Measurements from ENCODE around the gene ORMDL2. TPM values are rescaled to one million over a fixed set of nuclear protein-coding genes. Genes with fewer than 3 reads are reported as not detected.
A peak's percentile ranks its signal among the peaks of the same experiment; 100 is the strongest.

Gene ORMDL2
- total and polyA plus RNA-seq, 10 of the 15 experiments (the other 5 are each of a cell fraction or from before 2014, with no cell fraction given): 15.0 to 135 (median 33.9) TPM

DNA sequence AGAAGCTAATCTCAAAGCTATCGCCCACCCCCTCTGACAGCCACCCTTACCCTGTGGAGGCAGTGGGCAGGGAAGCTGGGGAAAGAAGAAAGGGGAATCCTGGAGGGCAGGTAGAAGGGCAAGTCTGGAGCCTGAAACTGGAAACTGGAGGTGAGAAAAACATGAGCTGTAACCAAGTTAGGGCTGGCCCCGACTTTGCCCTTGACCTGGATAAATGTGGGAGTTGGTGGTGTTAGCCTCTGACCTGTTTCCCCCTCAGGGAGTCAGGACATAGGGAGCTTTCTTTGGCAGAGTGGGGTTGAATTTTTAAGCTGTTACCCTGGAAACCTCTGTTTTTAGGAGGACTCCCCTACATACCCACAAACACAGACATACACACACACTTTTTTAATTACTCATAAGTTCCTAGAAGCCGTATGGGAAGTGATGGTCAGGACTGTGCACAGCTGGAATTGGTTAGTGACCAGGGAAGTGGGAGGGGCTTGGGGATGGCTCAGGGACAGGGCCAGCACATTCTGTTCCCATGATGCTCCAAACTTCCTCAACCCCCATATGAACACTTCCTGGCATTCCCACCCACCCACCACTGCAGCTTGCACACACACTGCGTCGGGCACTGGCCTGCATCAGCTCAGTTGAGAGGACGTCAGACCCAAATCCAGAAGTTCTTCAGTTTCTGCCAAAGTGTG is 29.9 kb downstream of the ORMDL2 start:
- Histone ChIP-seq H3K4me2 (ENCODE audit: control insufficient read depth, insufficient read depth) (no peak overlapping the region), H3K27ac (ENCODE audit: control insufficient read depth, insufficient read depth) (no peak overlapping the region)

More for the DNA sequence above, 29.9 kb downstream of the ORMDL2 start:
- TF ChIP-seq KDM1A (IDR thresholded peaks at IDR 0.05; ENCODE audit: borderline replicate concordance) (no peak), JUND (IDR thresholded peaks at IDR 0.05; ENCODE audit: low read depth, low read length) (no peak), YY1 (IDR thresholded peaks at IDR 0.05; ENCODE audit: low read depth, low read length) (no peak), BRCA1 (IDR thresholded peaks at IDR 0.05; ENCODE audit: low read depth, low read length) (no peak), RAD51 (IDR thresholded peaks at IDR 0.05) (no peak), EGR1 (IDR thresholded peaks at IDR 0.05; ENCODE audit: borderline replicate concordance in 1 of 2, low read depth in 2 of 2, low read length in 2 of 2) (no peak), EP300 (IDR thresholded peaks at IDR 0.05; ENCODE audit: borderline replicate concordance in 1 of 2, control insufficient read depth in 1 of 2, low read depth in 2 of 2, low read length in 2 of 2) (no peak), IRF4 (IDR thresholded peaks at IDR 0.05; ENCODE audit: low read depth, low read length) (no peak), NBN (IDR thresholded peaks at IDR 0.05) (no peak), RCOR1 (conservative IDR thresholded peaks at IDR 0.05; ENCODE audit: low read depth, low read length) (no peak), CHD1 (IDR thresholded peaks at IDR 0.05; ENCODE audit: low read depth, low read length) (no peak), EZH2 (IDR thresholded peaks at IDR 0.05; ENCODE audit: borderline replicate concordance, control insufficient read depth, low read depth, low read length) (no peak), CBX5 (IDR thresholded peaks at IDR 0.05; ENCODE audit: low read depth) (no peak), GATAD2B (conservative IDR thresholded peaks at IDR 0.05; ENCODE audit: low read depth) (no peak), CHD4 (IDR thresholded peaks at IDR 0.05) (no peak)
- TF ChIP-seq, protein P1, sequence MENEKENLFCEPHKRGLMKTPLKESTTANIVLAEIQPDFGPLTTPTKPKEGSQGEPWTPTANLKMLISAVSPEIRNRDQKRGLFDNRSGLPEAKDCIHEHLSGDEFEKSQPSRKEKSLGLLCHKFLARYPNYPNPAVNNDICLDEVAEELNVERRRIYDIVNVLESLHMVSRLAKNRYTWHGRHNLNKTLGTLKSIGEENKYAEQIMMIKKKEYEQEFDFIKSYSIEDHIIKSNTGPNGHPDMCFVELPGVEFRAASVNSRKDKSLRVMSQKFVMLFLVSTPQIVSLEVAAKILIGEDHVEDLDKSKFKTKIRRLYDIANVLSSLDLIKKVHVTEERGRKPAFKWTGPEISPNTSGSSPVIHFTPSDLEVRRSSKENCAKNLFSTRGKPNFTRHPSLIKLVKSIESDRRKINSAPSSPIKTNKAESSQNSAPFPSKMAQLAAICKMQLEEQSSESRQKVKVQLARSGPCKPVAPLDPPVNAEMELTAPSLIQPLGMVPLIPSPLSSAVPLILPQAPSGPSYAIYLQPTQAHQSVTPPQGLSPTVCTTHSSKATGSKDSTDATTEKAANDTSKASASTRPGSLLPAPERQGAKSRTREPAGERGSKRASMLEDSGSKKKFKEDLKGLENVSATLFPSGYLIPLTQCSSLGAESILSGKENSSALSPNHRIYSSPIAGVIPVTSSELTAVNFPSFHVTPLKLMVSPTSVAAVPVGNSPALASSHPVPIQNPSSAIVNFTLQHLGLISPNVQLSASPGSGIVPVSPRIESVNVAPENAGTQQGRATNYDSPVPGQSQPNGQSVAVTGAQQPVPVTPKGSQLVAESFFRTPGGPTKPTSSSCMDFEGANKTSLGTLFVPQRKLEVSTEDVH (IDR thresholded peaks at IDR 0.05; ENCODE audit: low read depth, partially characterized antibody): no peak
- TF ChIP-seq, protein P2, sequence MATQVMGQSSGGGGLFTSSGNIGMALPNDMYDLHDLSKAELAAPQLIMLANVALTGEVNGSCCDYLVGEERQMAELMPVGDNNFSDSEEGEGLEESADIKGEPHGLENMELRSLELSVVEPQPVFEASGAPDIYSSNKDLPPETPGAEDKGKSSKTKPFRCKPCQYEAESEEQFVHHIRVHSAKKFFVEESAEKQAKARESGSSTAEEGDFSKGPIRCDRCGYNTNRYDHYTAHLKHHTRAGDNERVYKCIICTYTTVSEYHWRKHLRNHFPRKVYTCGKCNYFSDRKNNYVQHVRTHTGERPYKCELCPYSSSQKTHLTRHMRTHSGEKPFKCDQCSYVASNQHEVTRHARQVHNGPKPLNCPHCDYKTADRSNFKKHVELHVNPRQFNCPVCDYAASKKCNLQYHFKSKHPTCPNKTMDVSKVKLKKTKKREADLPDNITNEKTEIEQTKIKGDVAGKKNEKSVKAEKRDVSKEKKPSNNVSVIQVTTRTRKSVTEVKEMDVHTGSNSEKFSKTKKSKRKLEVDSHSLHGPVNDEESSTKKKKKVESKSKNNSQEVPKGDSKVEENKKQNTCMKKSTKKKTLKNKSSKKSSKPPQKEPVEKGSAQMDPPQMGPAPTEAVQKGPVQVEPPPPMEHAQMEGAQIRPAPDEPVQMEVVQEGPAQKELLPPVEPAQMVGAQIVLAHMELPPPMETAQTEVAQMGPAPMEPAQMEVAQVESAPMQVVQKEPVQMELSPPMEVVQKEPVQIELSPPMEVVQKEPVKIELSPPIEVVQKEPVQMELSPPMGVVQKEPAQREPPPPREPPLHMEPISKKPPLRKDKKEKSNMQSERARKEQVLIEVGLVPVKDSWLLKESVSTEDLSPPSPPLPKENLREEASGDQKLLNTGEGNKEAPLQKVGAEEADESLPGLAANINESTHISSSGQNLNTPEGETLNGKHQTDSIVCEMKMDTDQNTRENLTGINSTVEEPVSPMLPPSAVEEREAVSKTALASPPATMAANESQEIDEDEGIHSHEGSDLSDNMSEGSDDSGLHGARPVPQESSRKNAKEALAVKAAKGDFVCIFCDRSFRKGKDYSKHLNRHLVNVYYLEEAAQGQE (IDR thresholded peaks at IDR 0.05; ENCODE audit: low read depth, low read length): no peak
- Histone ChIP-seq H3K4me3 (no peak overlapping the region), H4K20me1 (ENCODE audit: control insufficient read depth, insufficient read depth) (no peaks in the 10 kb centered on the region), H2AFZ (ENCODE audit: control insufficient read depth, low read depth, low read length) (no peak overlapping the region), H3K36me3 (ENCODE audit: control insufficient read depth in 2 of 2, insufficient read depth in 2 of 2, low read length in 1 of 2) (no peaks in the 10 kb centered on the region), H3K9me3 (replicated peaks; ENCODE audit: control insufficient read depth, insufficient read depth, low read length) (no peaks in the 10 kb centered on the region), H3K79me2 (ENCODE audit: control insufficient read depth, insufficient read depth, low read length) (no peaks in the 10 kb centered on the region), H3K27me3 (replicated peaks in 1 of 2; ENCODE audit: control insufficient read depth in 2 of 2, insufficient read depth in 2 of 2, low read length in 1 of 2) (peaks cover 0 to 1% of the 10 kb centered on the region in 2 experiments; a peak in 3 of 4 replicates), H3K9ac (ENCODE audit: control insufficient read depth, insufficient read depth, low read length) (no peak overlapping the region), H3K4me1 (ENCODE audit: control insufficient read depth, insufficient read depth, low read length) (no peaks in the 10 kb centered on the region; the same call in 1 of the 2 replicates)
- no TSS peak for BruUV-seq (replicated peaks)
- intact Hi-C loops (cut with micrococcal nuclease; ENCODE audit: unreplicated experiment): no loop called here
- WGBS (ENCODE audit: insufficient coverage, insufficient replicate concordance, low lambda C conversion rate, missing lambda C conversion rate): 21% methylated on average over 4 of the region's 6 CpGs
- ChIA-PET SMC1A (ENCODE audit: uncharacterized antibody, unreplicated experiment) (interaction anchor here (1.0 to 1.4 kb wide), 4 partner anchors 13 to 110 kb away, joined by 3 to 4 read pairs (median 4); no protein-coding TSS in a partner anchor), RAD21 (ENCODE audit: unreplicated experiment) (interaction anchor here (0.9 to 1.3 kb wide), 2 partner anchors 23 to 31 kb away, joined by 3 to 4 read pairs; no protein-coding TSS in a partner anchor), POLR2A (interaction anchor here (0.6 kb wide), 1 partner anchor 277 kb away, joined by 5 read pairs; no protein-coding TSS in a partner anchor), CTCF (interaction anchor here (0.7 to 1.3 kb wide), 3 partner anchors 11 to 79 kb away, joined by 3 read pairs; no protein-coding TSS in a partner anchor)
- in situ Hi-C loops (cut with MboI): no loop called here
- DNase-seq (ENCODE audit: low read depth, low spot score) (no peak), FAIRE-seq (no peak), ATAC-seq (peak; percentile 36)

Measured in GM12878 (cell line).